ENCODE results near the gene SNX25. TPM values are rescaled to one million over a fixed set of nuclear protein-coding genes. Genes with fewer than 3 reads are reported as not detected.

Gene SNX25
- total RNA-seq, 6 experiments from 2014 or later = 8.0 to 13.0 (median 10.5) TPM

DNA sequence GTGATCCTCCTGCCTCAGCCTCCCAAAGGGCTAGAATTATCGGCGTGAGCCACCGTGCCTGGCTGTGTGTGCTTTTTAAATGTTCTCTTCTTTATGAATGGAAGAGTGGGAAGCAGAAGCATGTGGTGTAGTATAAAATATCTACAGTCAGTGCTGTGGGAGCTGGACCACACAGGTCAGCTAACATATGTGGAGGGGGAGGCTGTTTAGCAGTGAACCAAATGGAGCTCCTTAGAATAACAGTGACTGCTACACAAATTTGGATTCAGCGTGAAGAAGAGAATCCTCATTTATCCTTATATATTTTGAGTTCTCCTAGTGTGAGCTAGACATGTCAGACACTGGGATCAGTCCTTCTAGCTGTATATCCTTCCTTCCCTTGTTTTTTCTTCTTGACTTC is 3.2 kb downstream of the SNX25 start:
- H3K27ac ChIP-seq = no peak overlapping the region
- no peak for TF ChIP-seq POLR2A (IDR thresholded peaks at IDR 0.05)
- TF ChIP-seq, protein P1, sequence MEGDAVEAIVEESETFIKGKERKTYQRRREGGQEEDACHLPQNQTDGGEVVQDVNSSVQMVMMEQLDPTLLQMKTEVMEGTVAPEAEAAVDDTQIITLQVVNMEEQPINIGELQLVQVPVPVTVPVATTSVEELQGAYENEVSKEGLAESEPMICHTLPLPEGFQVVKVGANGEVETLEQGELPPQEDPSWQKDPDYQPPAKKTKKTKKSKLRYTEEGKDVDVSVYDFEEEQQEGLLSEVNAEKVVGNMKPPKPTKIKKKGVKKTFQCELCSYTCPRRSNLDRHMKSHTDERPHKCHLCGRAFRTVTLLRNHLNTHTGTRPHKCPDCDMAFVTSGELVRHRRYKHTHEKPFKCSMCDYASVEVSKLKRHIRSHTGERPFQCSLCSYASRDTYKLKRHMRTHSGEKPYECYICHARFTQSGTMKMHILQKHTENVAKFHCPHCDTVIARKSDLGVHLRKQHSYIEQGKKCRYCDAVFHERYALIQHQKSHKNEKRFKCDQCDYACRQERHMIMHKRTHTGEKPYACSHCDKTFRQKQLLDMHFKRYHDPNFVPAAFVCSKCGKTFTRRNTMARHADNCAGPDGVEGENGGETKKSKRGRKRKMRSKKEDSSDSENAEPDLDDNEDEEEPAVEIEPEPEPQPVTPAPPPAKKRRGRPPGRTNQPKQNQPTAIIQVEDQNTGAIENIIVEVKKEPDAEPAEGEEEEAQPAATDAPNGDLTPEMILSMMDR (IDR thresholded peaks at IDR 0.05) = no peak
- intact Hi-C loops (cut with DNase I) = no loop called here
- 96% methylated on average over 3 of the region's 4 CpGs for WGBS (ENCODE audit: insufficient coverage, low coverage, low lambda C conversion rate, missing lambda C conversion rate)
- H3K9me3 ChIP-seq = no peaks in the 10 kb centered on the region
- ATAC-seq = no peak
- no peak overlapping the region for H3K4me3 ChIP-seq
- peaks cover 0 to 19% (median 3%) of the 10 kb centered on the region in 4 donors for H3K4me1 ChIP-seq
- no peaks in the 10 kb centered on the region for H3K36me3 ChIP-seq
- DNase-seq = no peak
- no peaks in the 10 kb centered on the region for H3K27me3 ChIP-seq

DNA sequence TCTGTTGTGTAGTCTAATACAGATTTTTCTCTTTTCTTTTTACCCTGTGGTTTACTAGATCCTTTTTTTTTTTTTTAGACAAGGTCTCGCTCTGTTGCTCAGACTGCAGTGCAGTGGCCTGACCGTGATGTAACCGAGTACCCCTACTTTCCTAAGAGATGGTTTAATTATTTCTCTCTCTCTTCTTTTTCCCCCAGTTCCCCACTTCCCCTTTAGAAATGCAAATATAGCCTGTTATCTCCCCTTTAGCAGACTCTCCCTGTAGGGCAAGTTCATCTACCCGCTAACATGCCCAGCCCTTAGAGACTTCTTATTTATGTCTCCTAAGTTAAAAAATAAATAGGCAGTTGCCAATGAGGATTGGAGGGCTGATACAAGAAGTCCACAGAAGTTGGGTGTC is 4.5 kb downstream of the SNX25 start:
- TF ChIP-seq POLR2A (IDR thresholded peaks at IDR 0.05) = no peak
- TF ChIP-seq, protein P1 (IDR thresholded peaks at IDR 0.05) = no peak
- Histone ChIP-seq H3K4me1 (peaks cover 0 to 15% (median 1%) of the 10 kb centered on the region in 4 donors), H3K4me3 (no peak overlapping the region), H3K9me3 (no peaks in the 10 kb centered on the region), H3K27me3 (no peaks in the 10 kb centered on the region), H3K36me3 (no peaks in the 10 kb centered on the region), H3K27ac (no peak overlapping the region)
- ATAC-seq (no peak), DNase-seq (no peak)
- intact Hi-C loops (cut with DNase I) = no loop called here
- WGBS (ENCODE audit: insufficient coverage, low coverage, low lambda C conversion rate, missing lambda C conversion rate) = 85% methylated on average over 3 of the region's 4 CpGs

DNA sequence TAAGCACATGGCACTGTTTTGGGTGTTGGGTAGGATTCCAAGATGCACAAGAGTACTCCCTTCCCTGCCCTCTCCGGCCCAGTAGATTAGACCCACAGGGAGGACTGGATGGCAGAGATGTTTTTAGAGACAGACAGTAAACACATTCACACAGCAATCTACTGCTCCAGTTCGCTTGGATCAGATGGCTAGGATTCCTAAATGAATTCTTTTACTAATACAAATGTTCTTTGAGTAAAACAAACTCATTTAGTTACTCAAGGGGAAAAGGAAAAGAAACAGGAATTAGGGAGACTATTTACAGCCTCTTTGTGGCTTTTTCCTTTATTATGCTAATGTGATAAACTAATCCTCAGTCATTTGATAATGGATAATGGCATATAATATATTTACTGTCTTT is 5.9 kb downstream of the SNX25 start:
- intact Hi-C loops (cut with DNase I) = no loop called here
- ATAC-seq = no peak

DNA sequence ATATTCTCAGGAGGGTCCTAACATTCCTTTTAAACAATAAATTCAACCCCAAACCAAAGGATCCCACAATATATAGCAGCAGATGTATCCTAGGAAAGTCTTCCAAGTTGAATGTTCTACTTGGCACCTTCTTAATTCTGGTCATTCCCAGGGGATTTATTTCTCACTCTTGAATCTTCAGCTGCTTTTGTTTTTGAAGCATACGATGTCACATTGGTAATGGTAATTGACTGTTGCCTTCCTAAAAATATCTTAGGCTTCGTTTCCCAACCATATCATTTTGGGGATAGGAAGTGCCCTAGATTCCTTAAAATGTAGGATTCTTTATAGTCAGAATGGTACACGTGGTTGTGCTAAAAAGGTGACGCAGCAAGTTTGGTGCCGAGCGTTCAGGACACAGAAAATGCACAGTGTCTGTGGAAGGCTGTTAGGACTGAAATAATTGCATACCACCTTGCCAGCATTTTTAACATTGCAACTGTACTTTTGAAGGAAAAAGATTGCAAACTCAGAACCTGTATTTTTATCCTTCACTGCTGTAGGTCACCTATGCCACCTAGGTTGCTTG is 8.1 kb downstream of the SNX25 start:
- ATAC-seq (no peak), DNase-seq (no peak)
- Histone ChIP-seq H3K36me3 (no peaks in the 10 kb centered on the region), H3K4me1 (no peaks in the 10 kb centered on the region), H3K4me3 (no peak overlapping the region), H3K27ac (no peak overlapping the region), H3K27me3 (no peaks in the 10 kb centered on the region), H3K9me3 (no peaks in the 10 kb centered on the region)
- intact Hi-C loops (cut with DNase I) = no loop called here
- TF ChIP-seq, protein P1 (IDR thresholded peaks at IDR 0.05) = no peak
- no peak for TF ChIP-seq POLR2A (IDR thresholded peaks at IDR 0.05)
- 79% methylated on average over 6 of the region's 6 CpGs for WGBS (ENCODE audit: insufficient coverage, low coverage, low lambda C conversion rate, missing lambda C conversion rate)

More for the DNA sequence above, 5.9 kb downstream of the SNX25 start:
- 88% methylated on average over 1 of the region's 2 CpGs for WGBS (ENCODE audit: insufficient coverage, low coverage, low lambda C conversion rate, missing lambda C conversion rate)
- Histone ChIP-seq H3K27me3 (no peaks in the 10 kb centered on the region), H3K27ac (no peak overlapping the region), H3K9me3 (no peaks in the 10 kb centered on the region), H3K4me3 (no peak overlapping the region), H3K36me3 (no peaks in the 10 kb centered on the region), H3K4me1 (peaks cover 0 to 12% (median 0%) of the 10 kb centered on the region in 4 donors)
- TF ChIP-seq POLR2A (IDR thresholded peaks at IDR 0.05) = no peak
- TF ChIP-seq, protein P1 (IDR thresholded peaks at IDR 0.05) = no peak
- no peak for DNase-seq

DNA sequence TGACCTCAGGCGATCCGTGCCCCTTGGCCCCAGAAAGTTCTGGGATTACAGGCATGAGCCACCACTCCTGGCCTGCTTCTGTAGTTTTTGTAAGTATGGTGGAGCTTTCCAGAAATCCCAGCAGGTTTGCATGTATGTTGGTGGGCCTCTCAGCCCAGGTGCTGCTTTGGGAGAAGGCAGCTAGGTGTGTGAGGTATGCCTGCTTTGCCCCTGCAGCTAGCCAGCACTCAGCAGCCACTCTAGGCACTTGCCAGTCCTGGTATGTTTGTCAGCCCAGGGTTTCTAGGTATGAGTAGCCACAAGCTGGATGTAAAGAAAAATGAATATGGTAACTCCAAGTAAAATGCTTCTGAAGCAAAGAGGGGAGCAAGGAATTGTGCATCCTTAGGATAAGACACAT is 8.9 kb downstream of the SNX25 start:
- TF ChIP-seq, protein P1 (IDR thresholded peaks at IDR 0.05) = no peak
- no peak for TF ChIP-seq POLR2A (IDR thresholded peaks at IDR 0.05)
- Histone ChIP-seq H3K27me3 (no peaks in the 10 kb centered on the region), H3K4me1 (no peaks in the 10 kb centered on the region), H3K4me3 (no peak overlapping the region), H3K9me3 (no peaks in the 10 kb centered on the region), H3K27ac (no peak overlapping the region), H3K36me3 (no peaks in the 10 kb centered on the region)
- ATAC-seq = no peak
- no CpG with 5 or more reads among the region's 2 CpGs for WGBS (ENCODE audit: insufficient coverage, low coverage, low lambda C conversion rate, missing lambda C conversion rate)
- DNase-seq = no peak
- intact Hi-C loops (cut with DNase I) = no loop called here
